Mucosa of gallbladder (tissue), 1 donor: ENCODE measurements around the gene ZNF783. TPM values are rescaled to one million over a fixed set of nuclear protein-coding genes. Genes with fewer than 3 reads are reported as not detected.
"Not testable (repeated sequence)": the region's sequence is repeated elsewhere in the genome, so short reads cannot be mapped to it uniquely, and the experiment has no call there.

ENCODE experiments used
- DNase-seq: peaks from one replicate; pipeline ENCODE4 v3.0.0-alpha.2; 2020; ENCODE audit warnings: low spot score
- total RNA-seq: library from RNA; stranded (reverse); gene quantifications from one replicate; pipeline ENCODE4 v1.2.1, GENCODE V29; 2021
- donor health status: DM: no; HTN: no; CAD: no.

ZNF783 gene
- total RNA-seq, 1 donor from 2014 or later, result 17.3 TPM

DNA sequence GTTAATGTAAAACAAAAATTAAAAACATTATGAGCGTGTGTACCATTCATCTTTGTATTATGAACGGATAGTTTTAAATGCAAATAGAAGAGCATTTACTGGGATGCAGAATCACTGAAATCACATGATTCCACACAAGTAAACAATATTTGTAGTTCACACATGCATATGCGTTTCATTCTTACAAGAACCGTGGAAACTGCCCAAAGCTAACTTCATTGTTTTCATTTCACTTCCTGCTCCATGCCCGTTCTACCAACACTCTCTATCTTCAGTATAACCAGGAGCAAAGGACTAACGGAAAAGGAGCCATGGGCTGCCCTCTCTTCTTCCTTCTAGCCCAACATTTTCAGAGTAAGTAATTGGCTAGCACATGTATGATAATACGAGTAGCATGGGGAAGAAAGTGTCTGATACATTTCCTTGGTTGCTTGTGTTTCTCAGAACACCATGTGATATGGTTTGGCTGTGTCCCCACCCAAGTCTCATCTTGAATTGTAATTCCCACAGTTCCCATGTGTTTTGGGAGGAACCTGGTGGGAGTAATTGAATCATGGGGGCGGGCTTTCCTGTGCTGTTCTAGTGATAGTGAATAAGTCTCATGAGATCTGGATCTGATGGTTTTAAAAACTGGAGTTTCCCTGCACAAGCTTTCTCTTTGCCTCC is 38.8 kb downstream of the ZNF783 start:
- no peak for DNase-seq

GRCh38 chr7:149302222-149302621 is 40.2 kb downstream of the ZNF783 start:
- DNase-seq, result no peak

DNA sequence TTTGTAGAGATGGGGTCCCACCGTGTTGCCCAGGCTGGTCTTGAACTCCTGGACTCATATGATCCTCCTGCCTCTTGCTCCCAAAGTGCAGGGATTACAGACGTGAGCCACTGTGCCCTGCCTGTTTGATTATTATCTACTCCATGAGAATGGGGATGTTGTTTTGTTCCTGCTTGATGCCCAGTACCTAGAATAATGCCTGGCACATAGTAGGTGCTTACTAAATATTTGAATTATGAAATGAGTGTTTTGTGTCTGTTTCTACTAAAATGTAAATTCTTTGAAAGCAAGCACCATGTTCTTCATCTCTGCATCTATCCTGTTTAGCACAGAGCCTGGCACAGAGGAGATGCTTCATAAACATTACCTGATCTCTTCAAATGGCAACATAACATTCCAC is 40.9 kb downstream of the ZNF783 start:
- no peak for DNase-seq

GRCh38 chr7:149304006-149304405 is 42.0 kb downstream of the ZNF783 start:
- DNase-seq, result no peak

- no peak for DNase-seq
Measured at GRCh38 chr7:149306854-149307253, 44.9 kb downstream of the ZNF783 start.

- DNase-seq, result no peak
Measured at GRCh38 chr7:149307775-149308501, 45.9 kb downstream of the ZNF783 start.

DNA sequence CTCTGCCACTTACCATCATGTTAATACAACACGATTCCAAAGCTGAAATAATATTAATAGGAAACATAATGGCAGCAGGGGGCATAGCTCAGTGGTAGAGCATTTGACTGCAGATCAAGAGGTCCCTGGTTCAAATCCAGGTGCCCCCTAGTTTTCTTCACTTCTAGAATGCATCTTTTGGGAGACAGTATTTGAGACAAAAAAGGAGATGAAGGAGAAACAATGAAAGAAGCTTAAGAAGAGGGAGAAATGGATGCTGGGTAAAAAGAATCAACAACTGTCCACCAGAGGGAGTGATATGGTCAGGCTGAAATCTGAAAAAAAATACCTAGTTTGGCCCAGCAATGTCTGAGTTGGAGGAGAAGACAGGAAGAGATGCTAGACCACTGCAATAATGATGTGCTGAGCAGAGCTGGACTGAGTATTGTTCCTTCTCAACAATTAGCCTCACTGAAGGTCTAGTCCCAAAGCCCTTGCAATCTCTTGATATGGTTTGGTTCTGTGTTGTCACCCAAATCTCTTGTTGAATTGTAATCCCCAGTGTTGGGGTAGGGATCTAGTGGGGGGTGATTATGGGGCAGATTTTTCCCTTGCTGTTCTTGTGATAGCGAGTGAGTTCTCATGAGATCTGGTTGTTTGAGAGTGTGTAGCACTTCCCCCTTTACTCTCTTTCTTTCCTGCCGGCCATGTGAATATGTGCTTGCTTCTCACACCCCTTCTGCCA is 48.3 kb downstream of the ZNF783 start:
- no peak for DNase-seq

GRCh38 chr7:149310990-149311573 is 49.1 kb downstream of the ZNF783 start:
- no peak for DNase-seq

DNA sequence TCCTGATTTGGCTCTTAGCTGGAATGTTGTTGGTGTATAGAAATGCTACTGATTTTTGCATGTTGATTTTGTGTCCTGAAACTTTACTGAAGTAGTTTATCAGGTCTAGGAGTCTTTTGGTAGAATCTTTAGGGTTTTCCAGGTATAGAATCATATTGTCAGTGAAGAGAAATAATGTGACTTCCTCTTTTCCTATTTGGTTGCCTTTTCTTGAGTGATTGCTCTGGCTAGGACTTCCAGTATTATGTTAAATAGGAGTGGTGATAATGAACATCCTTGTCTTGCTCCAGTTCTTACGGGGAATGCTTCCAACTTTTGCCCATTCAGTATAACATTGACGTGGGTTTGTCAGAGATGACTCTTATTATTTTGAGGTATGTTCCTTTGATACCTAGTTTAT is 52.0 kb downstream of the ZNF783 start:
- no peak for DNase-seq

DNA sequence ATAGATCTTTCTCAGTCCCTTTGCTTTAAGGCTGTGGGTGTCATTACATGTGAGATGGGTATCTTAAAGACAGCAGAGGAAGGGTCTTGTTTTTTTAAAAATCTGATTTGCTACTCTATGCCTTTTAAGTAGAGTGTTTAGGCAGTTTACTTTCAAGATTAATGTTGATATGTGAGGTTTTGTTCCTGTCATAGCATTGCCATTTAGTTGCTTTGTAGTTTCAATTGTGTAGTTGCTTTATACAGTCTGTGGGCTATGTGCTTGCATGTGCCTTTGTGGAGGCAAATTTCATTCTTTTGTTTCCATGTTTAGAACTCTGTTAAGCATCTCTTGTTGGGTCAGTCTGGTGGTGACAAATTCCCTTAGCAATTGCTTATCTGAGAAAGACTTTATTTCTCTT is 54.6 kb downstream of the ZNF783 start:
- no peak for DNase-seq

DNA sequence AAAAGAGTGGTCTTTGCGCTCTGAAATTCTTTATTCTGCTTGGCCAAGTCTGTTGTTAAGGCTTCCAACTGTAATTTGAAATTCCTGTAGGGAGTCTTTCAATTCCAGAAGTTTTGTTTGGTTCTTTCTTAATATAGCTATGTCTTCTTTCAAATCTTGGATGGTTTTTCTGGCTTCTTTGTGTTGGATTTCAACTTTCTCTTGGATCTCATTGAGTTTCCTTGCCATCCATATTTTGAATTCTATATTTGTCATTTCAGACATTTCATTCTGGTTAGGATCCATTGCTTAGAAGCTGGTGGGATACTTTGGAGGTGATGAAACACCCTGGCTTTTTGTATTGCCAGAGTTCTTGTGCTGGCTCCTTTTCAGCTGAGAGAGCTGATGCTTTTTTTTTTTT is 55.5 kb downstream of the ZNF783 start:
- DNase-seq, result no peak

DNA sequence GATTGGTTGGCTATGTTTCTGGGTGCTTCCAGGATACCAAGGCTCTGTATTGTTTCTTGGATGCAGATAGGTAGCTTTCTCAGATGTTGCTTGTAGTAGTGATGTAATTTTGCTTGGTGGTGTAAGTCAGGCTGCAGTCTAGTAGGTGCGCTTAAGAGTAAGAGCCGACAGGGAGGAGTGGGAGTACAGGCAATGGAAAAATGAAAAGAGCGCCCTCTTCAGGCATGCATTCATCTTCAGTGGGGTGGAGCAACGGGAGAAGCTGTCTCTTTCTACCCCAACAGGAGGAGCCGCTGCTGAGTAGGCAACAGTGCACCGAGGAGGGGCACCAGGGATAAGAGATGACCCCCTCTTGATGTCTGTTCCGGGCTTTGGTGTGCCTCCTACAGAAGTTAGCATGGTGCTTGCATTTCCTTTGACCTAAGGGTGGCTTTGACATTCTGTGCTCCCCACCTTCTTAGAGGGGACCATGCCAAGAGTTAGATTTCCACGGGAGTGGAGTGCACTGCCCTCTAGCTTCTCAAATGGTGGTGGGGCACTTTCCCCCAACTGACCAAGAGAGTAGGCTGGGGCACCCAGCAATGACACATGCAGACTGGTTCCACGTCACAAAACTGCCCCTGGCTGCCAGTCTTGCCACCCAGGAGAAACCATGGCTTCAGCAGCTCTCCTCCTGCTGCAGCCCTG is 56.1 kb downstream of the ZNF783 start:
- no peak for DNase-seq

- DNase-seq, result no peak
Measured at GRCh38 chr7:149319376-149319775, 57.4 kb downstream of the ZNF783 start.

DNA sequence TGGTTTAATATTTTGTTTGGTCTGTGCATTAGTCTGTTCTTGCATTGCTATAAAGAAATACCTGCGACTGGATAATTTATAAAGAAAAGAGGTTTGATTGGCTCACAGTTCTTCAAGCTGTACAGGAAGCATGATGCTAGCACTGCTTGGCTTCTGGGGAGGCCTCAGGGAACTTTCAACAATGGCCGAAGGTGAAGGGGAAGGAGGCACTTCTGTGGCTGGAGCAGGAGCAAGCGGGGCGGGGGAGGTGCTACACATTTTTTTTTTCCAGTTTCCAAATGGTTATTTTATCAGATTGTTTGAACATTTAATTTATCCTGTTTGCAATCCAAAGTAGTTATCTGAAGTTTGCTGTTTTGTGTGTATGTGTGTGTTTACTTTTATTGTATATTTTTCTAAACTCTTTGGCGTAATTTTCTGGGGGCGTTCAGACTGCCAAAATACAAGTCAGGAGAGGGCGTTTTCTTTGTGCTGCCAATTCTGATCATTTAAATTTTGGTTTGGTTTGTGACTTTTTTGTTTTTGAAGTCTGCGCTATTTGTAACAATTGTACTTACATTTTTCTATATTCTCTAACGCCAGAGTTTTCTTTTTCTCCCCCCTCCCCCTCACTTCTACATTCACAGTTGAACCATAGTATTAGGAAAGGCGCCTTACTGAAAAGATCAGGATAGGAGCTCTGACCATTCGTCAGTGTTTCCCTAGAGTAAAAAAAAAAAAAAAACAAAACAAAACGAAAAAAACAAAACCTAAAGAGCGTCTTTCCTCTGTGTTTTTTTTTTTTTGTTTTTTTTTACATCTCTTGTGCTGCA is 58.5 kb downstream of the ZNF783 start:
- DNase-seq, result no peak

- DNase-seq, result not testable (repeated sequence)
Measured at GRCh38 chr7:149321125-149321905, 59.3 kb downstream of the ZNF783 start.

DNA sequence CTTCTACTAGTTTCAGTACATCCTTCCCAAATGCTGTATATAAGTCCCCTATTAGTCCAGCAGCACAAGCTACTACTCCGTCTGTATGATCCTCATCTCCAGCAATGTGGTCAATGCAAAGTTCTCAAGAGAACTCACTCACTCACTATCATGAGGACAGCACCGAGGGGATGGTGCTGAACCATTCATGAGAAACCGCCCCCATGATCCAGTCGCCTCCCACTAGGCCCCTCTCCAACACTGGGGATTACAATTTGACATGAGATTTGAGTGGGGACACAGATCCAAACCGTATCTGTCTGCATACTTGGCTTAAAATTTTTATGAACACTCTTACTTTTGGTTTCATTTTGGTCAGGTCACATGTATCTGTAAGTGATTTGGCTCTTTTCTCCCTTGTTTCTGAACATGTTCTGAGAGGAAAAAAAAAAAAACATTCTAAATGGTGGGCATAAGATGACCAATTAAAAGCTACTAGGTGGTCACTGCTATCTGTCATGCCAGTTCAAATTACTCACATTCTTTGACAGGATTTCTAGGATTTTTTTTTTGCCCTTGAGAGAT is 60.1 kb downstream of the ZNF783 start:
- no peak for DNase-seq

DNA sequence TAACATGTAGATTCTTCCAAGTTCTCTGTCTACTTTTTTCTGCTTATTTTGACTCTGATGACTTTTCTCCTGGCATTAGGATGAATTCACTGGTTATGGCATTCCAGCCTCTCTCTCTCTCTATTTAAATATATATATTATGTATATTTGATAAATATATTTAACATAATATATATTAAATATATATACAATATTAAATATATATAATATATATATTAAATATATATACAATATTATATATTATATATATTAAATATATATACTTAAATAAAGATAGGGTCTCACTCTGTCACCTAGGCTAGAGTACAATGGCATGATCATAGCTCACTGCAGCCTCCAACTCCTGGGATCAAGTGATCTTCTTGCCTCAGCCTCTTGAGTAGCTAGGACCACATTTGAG is 60.7 kb downstream of the ZNF783 start:
- DNase-seq, result no peak

- DNase-seq, result no peak
Measured at GRCh38 chr7:149325248-149325647, 63.3 kb downstream of the ZNF783 start.

DNA sequence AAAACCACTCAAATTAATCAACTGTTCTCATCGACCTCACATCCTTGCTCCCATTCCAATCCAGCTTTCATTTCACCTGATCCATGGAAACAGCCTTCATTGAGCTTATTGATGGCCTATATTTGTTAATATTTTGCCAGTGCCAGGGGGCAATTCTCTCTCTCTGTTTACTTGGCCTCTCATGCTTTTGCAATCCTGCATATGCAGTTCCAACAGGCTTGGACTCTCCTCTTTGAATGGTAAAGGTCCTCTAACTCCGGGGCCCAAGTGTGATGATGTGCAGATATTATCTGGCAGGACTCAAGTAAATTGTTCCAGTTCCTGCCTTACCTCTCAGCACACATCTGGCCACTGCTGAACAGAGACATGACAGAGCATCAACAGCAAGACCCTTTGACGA is 67.3 kb downstream of the ZNF783 start:
- DNase-seq, result no peak

DNA sequence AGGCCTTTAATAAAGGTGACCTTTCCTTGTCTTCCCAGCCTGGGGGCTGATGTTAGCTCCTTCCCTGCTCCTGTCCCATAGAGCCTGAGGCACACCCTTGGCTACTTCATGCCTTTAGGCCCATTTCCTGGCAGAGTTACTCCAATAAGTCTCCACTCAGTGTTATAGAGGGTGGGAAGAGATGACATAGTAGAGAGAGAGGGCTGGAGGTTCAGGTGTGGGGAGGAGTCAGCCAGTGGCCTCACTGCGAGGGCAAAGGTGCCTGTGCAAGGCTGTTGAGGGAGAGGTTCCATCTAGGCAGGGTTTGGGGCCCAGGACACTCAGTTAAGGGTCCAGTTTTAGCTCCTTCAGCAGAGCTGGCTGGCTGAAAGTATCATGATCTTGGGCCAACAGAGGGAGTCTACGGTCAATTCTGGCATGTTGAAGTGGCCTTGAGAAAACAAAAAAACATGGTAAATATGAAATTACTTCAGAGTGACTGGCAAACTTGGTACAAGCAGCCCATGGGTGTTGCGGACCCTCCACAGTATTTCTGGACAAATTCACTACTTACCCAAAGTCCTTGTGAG is 67.9 kb downstream of the ZNF783 start:
- no peak for DNase-seq
